H9 (cell line): ENCODE results near the gene NFATC1. TPM values are rescaled to one million over a fixed set of nuclear protein-coding genes. Genes with fewer than 3 reads are reported as not detected.

Experiments
- DNase-seq: peaks from one replicate; pipeline ENCODE4 v3.0.0-alpha.2; 2017
- H2AFZ ChIP-seq: one replicate; pipeline ENCODE4 v1.6.1; 2013; ENCODE audit warnings: mild to moderate bottlenecking, low read length, control low read depth, moderate library complexity
- H2AK5ac ChIP-seq: 2 replicates; pipeline ENCODE4 v1.6.1; 2013; ENCODE audit warnings: low read length, control low read depth, mixed read lengths; ENCODE audit not compliant: insufficient read length
- H2BK120ac ChIP-seq: one replicate; pipeline ENCODE4 v1.6.1; 2013; ENCODE audit warnings: low read depth, mild to moderate bottlenecking, low read length, control low read depth, inconsistent platforms; ENCODE audit not compliant: poor library complexity, severe bottlenecking
- H2BK12ac ChIP-seq: 2 replicates; pipeline ENCODE4 v1.6.1; 2013; ENCODE audit warnings: low read length, control low read depth, mixed read lengths, low read depth; ENCODE audit not compliant: insufficient read length
- H2BK15ac ChIP-seq: 2 replicates; pipeline ENCODE4 v1.6.1; 2013; ENCODE audit warnings: low read depth, low read length, control low read depth
- H2BK20ac ChIP-seq: one replicate; pipeline ENCODE4 v1.6.1; 2013; ENCODE audit warnings: low read depth, mild to moderate bottlenecking, low read length, control low read depth, inconsistent platforms; ENCODE audit not compliant: poor library complexity, severe bottlenecking
- H2BK5ac ChIP-seq: 2 replicates; pipeline ENCODE4 v1.6.1; 2013; ENCODE audit warnings: low read length, control low read depth, mixed read lengths; ENCODE audit not compliant: insufficient read length
- H3K14ac ChIP-seq: 2 replicates; pipeline ENCODE4 v1.6.1; 2013; ENCODE audit warnings: low read length, control low read depth; ENCODE audit not compliant: insufficient read depth
- H3K18ac ChIP-seq: 2 replicates; pipeline ENCODE4 v1.6.1; 2013; ENCODE audit warnings: low read depth, mild to moderate bottlenecking, mixed read lengths, low read length, control low read depth; ENCODE audit not compliant: insufficient read length
- H3K23ac ChIP-seq: 2 replicates; pipeline ENCODE4 v1.6.1; 2013; ENCODE audit warnings: low read length, control low read depth, mixed read lengths, low read depth; ENCODE audit not compliant: insufficient read length
- H3K23me2 ChIP-seq: 2 replicates; pipeline ENCODE4 v1.6.1; 2013; ENCODE audit warnings: low read depth, mild to moderate bottlenecking, mixed read lengths, low read length, control low read depth; ENCODE audit not compliant: insufficient read length, poor library complexity, severe bottlenecking
- H3K27ac ChIP-seq: 2 replicates; pipeline ENCODE4 v1.5.1; 2013; ENCODE audit warnings: low read length, control low read depth, mixed read lengths, low read depth; ENCODE audit not compliant: insufficient read length
- H3K27me3 ChIP-seq: 2 replicates; pipeline ENCODE4 v1.6.1; 2013; ENCODE audit warnings: low read length, control low read depth, inconsistent platforms; ENCODE audit not compliant: insufficient read depth
- H3K4ac ChIP-seq: 2 replicates; pipeline ENCODE4 v1.6.1; 2013; ENCODE audit warnings: low read depth, mild to moderate bottlenecking, control low read depth, inconsistent platforms, low read length, moderate library complexity
- H3K4me1 ChIP-seq: 2 replicates; pipeline ENCODE4 v1.6.1; 2013; ENCODE audit warnings: low read length, control low read depth, inconsistent platforms; ENCODE audit not compliant: insufficient read depth
- H3K4me2 ChIP-seq: 2 replicates; pipeline ENCODE4 v1.6.1; 2013; ENCODE audit warnings: low read length, control low read depth, mixed read lengths; ENCODE audit not compliant: insufficient read length, insufficient read depth
- H3K56ac ChIP-seq: 2 replicates; pipeline ENCODE4 v1.6.1; 2013; ENCODE audit warnings: low read depth, mild to moderate bottlenecking, mixed read lengths, low read length, control low read depth; ENCODE audit not compliant: insufficient read length
- H3K79me1 ChIP-seq: 2 replicates; pipeline ENCODE4 v1.6.1; 2013; ENCODE audit warnings: low read depth, mild to moderate bottlenecking, moderate library complexity, low read length, control low read depth, inconsistent platforms; ENCODE audit not compliant: insufficient read depth, poor library complexity, severe bottlenecking
- H3K79me2 ChIP-seq: 2 replicates; pipeline ENCODE4 v1.6.1; 2013; ENCODE audit warnings: low read length, control low read depth, inconsistent platforms; ENCODE audit not compliant: insufficient read depth
- H3K9ac ChIP-seq: 2 replicates; pipeline ENCODE4 v1.6.1; 2013; ENCODE audit warnings: low read length, control low read depth, mixed read lengths; ENCODE audit not compliant: insufficient read length; ENCODE audit errors: extremely low read depth
- H3K9me3 ChIP-seq: one replicate; pipeline ENCODE4 v1.6.1; 2013; ENCODE audit warnings: low read depth, low read length, inconsistent platforms; ENCODE audit not compliant: control insufficient read depth
- H3T11ph ChIP-seq: one replicate; pipeline ENCODE4 v1.6.1; 2013; ENCODE audit warnings: mild to moderate bottlenecking, low read length, control low read depth, inconsistent platforms
- H4K20me1 ChIP-seq: one replicate; pipeline ENCODE4 v1.6.1; 2013; ENCODE audit not compliant: control insufficient read depth, insufficient read length, insufficient read depth
- H4K5ac ChIP-seq: 2 replicates; pipeline ENCODE4 v1.6.1; 2013; ENCODE audit warnings: low read depth, mild to moderate bottlenecking, mixed read lengths, low read length, control low read depth; ENCODE audit not compliant: insufficient read length
- H4K8ac ChIP-seq: replicated peaks from 2 replicates; pipeline ENCODE4 v1.6.1; 2013; ENCODE audit warnings: low read length, control low read depth, mixed read lengths, low read depth; ENCODE audit not compliant: insufficient read length
- H4K91ac ChIP-seq: 2 replicates; pipeline ENCODE4 v1.6.1; 2013; ENCODE audit warnings: low read depth, mild to moderate bottlenecking, moderate library complexity, mixed read lengths, low read length, control low read depth; ENCODE audit not compliant: insufficient read length
- H3K27ac Mint-ChIP-seq, 3 experiments: 2 replicates in 2 of 3; 3 replicates in 1 of 3; pipeline ENCODE4 v1.8.0; 2020 to 2021; ENCODE audit warnings: mixed read lengths in 3 of 3, mild to moderate bottlenecking in 1 of 3, moderate library complexity in 1 of 3
- H3K27me3 Mint-ChIP-seq: 2 replicates; pipeline ENCODE4 v1.8.0; 2021; ENCODE audit warnings: low read depth, mild to moderate bottlenecking, moderate library complexity, mixed read lengths
- H3K36me3 Mint-ChIP-seq, 3 experiments: 2 replicates in 2 of 3; 3 replicates in 1 of 3; pipeline ENCODE4 v1.8.0; 2020 to 2021; ENCODE audit warnings: low read depth in 3 of 3, mixed read lengths in 3 of 3; ENCODE audit not compliant: insufficient read depth in 1 of 3
- H3K4me1 Mint-ChIP-seq, 2 experiments: 2 replicates each; pipeline ENCODE4 v1.8.0; 2020; ENCODE audit warnings: mixed read lengths in 2 of 2
- H3K4me3 Mint-ChIP-seq, 2 experiments: 2 replicates in 1 of 2; 3 replicates in 1 of 2; pipeline ENCODE4 v1.8.0; 2020 to 2021; ENCODE audit warnings: mild to moderate bottlenecking in 2 of 2, mixed read lengths in 2 of 2, moderate library complexity in 1 of 2
- H3K9me3 Mint-ChIP-seq, 2 experiments: 2 replicates in 1 of 2; 3 replicates in 1 of 2; pipeline ENCODE4 v1.8.0; 2020; ENCODE audit warnings: mild to moderate bottlenecking in 2 of 2, mixed read lengths in 2 of 2, moderate library complexity in 1 of 2
- WGBS: extraction: QIAGEN DNeasy Blood & Tissue Kit; methylation state at CpG from one replicate; pipeline ENCODE4 v1.1.7; 2013; ENCODE audit warnings: missing lambda C conversion rate, low lambda C conversion rate, mixed read lengths; ENCODE audit not compliant: insufficient read length; ENCODE audit errors: extremely low coverage; 5-methylcytosine and 5-hydroxymethylcytosine counted together
- total RNA-seq: library from RNA; stranded (reverse); gene quantifications from 2 replicates; pipeline ENCODE4 v1.2.1, GENCODE V29; 2021
- TF ChIP-seq, protein P1 (sequence below): fragments of 200-600 bp; sonication (generic); conservative IDR thresholded peaks from 3 replicates; pipeline ENCODE4 v1.8.0; 2021; ENCODE audit warnings: antibody characterized with exemption, mild to moderate bottlenecking

The NFATC1 gene
- total RNA-seq, 1 experiment from 2014 or later: 5.5 TPM

- Mint-ChIP-seq H3K27ac (no peak overlapping the region), H3K4me3 (no peak overlapping the region), H3K36me3 (peaks cover 0 to 8% (median 0%) of the 10 kb centered on the region in 3 experiments; a peak in 3 of 7 replicates), H3K27me3 (peaks cover 2% of the 10 kb centered on the region; the same call in 1 of the 2 replicates), H3K9me3 (no peaks in the 10 kb centered on the region), H3K4me1 (peaks cover 3 to 4% of the 10 kb centered on the region in 2 experiments)
- Histone ChIP-seq H2AK5ac (no peak overlapping the region), H3K9me3 (no peaks in the 10 kb centered on the region), H3K23ac (no peak overlapping the region), H3K27ac (no peak overlapping the region), H3K18ac (no peak overlapping the region), H3K4ac (no peak overlapping the region), H3T11ph (no peak overlapping the region), H2BK120ac (no peak overlapping the region), H3K23me2 (no peaks in the 10 kb centered on the region), H3K79me2 (no peaks in the 10 kb centered on the region), H3K27me3 (no peaks in the 10 kb centered on the region), H3K56ac (no peak overlapping the region), H4K91ac (no peak overlapping the region), H3K14ac (no peak overlapping the region), H3K9ac (no peak overlapping the region), H2BK5ac (no peak overlapping the region), H4K5ac (no peak overlapping the region), H3K4me2 (no peak overlapping the region), H3K79me1 (no peaks in the 10 kb centered on the region), H2BK20ac (no peak overlapping the region), H4K20me1 (no peaks in the 10 kb centered on the region), H2AFZ (no peak overlapping the region), H2BK12ac (no peak overlapping the region), H2BK15ac (no peak overlapping the region), H4K8ac (no peak overlapping the region), H3K4me1 (no peaks in the 10 kb centered on the region)
- no CpG with 5 or more reads among the region's 16 CpGs for whole genome bisulfite sequencing
- TF ChIP-seq, protein P1, sequence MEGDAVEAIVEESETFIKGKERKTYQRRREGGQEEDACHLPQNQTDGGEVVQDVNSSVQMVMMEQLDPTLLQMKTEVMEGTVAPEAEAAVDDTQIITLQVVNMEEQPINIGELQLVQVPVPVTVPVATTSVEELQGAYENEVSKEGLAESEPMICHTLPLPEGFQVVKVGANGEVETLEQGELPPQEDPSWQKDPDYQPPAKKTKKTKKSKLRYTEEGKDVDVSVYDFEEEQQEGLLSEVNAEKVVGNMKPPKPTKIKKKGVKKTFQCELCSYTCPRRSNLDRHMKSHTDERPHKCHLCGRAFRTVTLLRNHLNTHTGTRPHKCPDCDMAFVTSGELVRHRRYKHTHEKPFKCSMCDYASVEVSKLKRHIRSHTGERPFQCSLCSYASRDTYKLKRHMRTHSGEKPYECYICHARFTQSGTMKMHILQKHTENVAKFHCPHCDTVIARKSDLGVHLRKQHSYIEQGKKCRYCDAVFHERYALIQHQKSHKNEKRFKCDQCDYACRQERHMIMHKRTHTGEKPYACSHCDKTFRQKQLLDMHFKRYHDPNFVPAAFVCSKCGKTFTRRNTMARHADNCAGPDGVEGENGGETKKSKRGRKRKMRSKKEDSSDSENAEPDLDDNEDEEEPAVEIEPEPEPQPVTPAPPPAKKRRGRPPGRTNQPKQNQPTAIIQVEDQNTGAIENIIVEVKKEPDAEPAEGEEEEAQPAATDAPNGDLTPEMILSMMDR: no peak
- DNase-seq: no peak
Observed at GRCh38 chr18:79413025-79413424, 17.3 kb downstream of the NFATC1 start.
